HG03520 (cell line): ENCODE results near the gene RSAD1.
"Not testable (repeated sequence)": the region's sequence is repeated elsewhere in the genome, so short reads cannot be mapped to it uniquely, and the experiment has no call there.

Experiments used
- ATAC-seq: cut with Tn5 transposase; IDR thresholded peaks from one replicate; pipeline ENCODE4 v1.9.1; 2021; ENCODE audit warnings: mild to moderate bottlenecking, moderate library complexity; ENCODE audit not compliant: unreplicated experiment

The RSAD1 gene

DNA sequence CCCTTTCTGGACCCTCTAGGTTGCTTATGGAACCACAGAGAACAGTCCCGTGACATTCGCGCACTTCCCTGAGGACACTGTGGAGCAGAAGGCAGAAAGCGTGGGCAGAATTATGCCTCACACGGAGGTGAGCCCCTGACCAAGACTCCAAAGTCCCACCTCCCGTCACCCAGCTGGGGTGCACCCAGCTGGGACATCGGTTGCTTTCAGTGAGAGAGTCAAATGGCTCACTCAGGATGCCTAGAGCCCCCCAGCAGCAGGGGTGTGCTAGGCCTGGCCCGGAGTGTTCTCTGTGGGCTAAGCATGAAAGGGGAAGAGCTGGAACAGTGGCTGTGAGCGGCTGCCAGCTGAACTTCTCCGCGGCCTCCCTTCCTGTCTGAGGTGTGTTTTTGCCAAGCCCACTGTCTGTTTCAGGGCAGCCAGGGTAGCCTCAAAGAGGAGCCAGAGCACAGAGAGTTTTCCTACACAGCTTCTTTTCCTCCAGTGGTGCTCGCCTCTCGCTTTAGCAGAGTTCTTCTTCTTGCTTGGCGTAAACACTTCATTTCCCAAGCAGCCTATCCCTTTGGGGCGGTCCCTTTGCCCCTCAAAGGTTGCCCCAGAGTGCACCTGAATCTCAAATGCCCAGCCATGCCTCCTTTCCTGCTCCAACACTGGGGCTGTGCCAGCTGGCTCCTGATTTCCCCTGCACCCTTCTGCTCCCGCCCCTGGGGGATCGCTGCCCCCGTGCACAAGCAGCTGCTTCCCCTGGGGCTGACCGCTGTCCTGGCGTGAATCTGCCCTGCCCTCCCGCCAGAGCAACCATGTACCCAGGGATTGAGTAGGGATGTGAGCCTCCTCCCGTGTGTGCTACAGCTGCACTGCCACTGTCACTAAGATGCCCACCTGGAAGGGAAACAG is 7.4 kb upstream of the RSAD1 start:
- ATAC-seq: no peak

DNA sequence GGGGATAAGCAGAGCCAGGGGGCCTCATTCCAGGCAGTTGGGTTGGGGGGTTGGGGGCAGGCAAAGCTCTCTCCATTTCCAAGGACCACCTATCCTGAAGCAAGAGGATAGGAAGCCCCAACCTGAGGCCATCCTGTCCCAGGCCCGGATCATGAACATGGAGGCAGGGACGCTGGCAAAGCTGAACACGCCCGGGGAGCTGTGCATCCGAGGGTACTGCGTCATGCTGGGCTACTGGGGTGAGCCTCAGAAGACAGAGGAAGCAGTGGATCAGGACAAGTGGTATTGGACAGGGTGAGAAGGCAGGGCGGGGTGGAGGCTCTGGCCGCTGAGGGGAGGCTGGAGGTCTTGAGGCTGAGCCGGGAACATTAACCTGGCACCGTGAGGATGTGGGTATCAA is 6.4 kb upstream of the RSAD1 start:
- ATAC-seq: no peak

GRCh38 chr17:50472761-50473161 is 5.9 kb upstream of the RSAD1 start:
- ATAC-seq: not testable (repeated sequence)

DNA sequence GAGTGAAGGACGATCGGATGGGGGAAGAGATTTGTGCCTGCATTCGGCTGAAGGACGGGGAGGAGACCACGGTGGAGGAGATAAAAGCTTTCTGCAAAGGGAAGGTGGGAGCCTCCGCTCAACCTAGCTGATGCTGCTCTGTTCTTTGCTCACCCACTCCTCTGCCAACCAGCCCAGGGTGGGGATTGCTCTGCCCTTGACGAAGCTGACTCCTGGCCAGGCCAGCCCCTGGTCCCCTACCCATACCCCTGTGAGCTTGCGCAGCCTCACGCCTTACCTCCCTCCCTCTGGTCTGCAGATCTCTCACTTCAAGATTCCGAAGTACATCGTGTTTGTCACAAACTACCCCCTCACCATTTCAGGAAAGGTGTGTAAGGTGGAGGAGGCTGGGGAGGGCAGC is 4.8 kb upstream of the RSAD1 start:
- no peak for ATAC-seq

DNA sequence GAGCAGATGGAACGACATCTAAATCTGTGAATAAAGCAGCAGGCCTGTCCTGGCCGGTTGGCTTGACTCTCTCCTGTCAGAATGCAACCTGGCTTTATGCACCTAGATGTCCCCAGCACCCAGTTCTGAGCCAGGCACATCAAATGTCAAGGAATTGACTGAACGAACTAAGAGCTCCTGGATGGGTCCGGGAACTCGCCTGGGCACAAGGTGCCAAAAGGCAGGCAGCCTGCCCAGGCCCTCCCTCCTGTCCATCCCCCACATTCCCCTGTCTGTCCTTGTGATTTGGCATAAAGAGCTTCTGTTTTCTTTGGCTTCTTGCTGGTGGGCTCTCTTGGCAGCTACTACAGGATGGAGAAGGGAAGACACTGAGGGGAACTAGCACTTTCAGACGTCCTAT is 4.1 kb upstream of the RSAD1 start:
- ATAC-seq: no peak

GRCh38 chr17:50475362-50475761 is 3.3 kb upstream of the RSAD1 start:
- no peak for ATAC-seq

- ATAC-seq: not testable (repeated sequence)
These were observed 2.7 kb upstream of the RSAD1 start for GRCh38 chr17:50475775-50476544.

- no peak for ATAC-seq
These were observed 1.9 kb upstream of the RSAD1 start for GRCh38 chr17:50476545-50477315.

DNA sequence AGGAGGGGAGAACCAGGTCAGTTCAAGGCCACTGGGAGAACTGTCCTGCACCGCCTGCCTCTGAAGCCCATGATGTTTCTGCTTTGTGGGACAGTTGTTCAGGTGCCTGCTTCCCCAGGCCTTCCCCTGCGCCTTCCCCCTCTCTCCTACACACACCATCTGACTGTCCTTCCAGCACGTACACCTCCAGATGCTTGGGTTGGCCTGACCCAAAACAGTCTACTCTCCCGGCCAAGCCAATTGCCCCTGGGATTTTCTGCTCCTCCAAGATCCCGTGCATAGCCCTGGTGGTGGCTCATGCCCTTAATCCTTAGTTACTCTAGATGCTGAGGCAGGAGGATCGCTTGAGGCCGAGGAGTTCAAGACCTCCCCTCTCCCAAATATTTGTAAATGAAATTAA is 684 bp upstream of the RSAD1 start:
- ATAC-seq: no peak

GRCh38 chr17:50479522-50480141 is 972 bp downstream of the RSAD1 start:
- ATAC-seq: no peak

GRCh38 chr17:50480142-50480764 is 1.6 kb downstream of the RSAD1 start:
- ATAC-seq: no peak

DNA sequence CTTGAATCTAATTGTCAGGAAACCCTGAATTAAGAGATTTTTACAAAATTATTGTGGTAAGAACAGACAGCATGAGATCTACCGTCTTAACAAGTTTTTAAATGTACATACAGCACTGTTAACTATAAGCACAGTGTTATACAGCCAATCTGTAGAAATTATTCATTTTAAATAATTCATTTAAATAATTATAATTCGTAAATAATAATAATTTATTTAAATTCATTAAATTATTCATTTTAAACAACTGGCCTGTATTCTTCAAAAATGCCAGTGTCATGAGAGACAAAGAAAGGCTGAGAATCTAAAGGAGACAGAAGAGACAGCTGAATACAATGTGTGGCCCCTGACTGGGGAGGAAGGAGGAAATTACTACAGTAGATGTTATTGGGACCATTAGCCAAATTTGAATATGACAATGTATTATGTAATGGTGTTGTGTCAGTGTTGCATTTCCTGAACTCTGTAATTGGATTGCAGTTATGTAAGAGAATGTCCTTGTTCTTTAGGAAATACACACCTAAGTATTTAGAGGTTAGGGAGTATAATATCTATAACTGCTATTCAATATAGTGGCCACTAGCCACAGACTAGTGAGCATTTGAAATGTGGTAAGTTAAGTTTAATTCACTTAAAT is 2.3 kb downstream of the RSAD1 start:
- no peak for ATAC-seq

GRCh38 chr17:50481648-50482047 is 3.0 kb downstream of the RSAD1 start:
- no peak for ATAC-seq

GRCh38 chr17:50482110-50482509 is 3.5 kb downstream of the RSAD1 start:
- no peak for ATAC-seq

DNA sequence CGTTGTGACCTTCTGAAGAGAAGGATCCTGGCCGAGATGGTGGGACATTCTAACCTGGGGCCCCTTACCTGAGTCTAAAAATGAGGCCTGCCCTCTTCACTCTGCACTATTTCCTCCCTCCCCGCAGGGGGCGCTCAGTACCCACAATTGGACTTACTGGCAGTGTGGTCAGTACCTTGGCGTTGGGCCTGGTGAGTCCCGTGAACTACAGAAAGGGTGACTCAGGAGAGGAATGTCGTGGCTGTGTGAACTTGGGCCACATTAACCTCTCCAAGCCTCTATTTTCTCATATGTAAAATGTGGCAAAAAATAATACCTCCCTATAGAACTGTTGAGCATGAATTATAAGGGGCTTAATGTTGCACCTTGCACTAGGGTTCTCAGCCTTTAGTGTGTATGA is 3.9 kb downstream of the RSAD1 start:
- ATAC-seq: no peak

DNA sequence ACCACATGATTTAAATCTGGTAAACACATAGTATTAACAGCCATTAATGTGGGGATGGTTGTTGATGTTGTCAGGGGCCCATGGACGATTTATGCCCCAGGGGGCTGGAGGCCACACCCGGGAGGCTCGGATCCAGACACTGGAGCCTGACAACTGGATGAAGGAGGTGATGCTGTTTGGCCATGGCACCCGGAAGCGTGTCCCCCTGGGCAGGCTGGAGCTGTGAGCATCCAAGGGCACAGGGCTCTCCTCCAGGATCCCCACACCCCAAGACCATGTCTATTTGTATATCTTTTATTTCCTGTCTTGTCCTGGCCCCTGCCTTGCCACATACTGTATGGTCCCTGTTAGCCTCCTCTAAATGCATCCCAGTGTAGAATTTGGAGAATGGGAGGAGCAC is 4.6 kb downstream of the RSAD1 start:
- ATAC-seq: no peak

DNA sequence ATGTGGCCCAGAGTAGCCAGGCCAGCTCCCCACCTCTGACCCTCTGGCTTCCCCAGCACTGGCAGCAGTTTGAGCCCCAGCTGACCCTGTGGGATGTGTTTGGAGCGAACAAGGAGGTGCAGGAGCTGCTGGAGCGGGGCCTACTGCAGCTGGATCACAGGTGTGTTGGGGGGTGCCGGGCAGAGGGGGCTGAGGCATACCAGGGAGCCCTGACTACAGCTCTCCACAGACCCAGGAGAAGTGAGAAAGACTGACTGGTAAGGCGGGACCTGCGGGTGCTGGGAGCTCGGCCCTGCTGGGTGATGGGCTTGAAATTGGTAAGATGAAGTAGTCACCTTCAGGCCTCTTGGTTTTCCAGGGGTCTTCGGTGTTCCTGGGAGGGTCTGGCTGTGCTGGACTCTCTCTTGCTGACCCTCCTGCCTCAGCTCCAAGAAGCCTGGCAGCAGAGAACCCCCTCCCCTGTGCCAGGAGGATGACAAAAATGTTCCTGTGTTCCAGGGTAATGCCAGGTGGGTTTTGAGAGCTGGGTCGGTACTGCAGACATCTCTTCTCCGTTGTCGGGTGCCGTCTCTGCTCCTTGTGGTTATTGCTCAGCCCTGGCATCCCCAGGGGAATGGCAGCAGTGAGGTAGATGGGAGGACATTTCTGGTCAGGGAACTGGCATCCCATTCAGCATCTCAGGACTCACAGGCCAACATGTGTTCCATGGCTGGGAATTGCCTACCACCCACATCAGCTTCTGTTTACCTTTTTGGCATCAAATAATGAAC is 5.9 kb downstream of the RSAD1 start:
- no peak for ATAC-seq

GRCh38 chr17:50487213-50488096 is 8.8 kb downstream of the RSAD1 start:
- ATAC-seq: no peak
